DOHH2 (cell line): Measurements from ENCODE around the gene HACD2.

Experiments used
- EZH2phosphoT487 ChIP-seq: fragments of 200-600 bp; sonication (generic); IDR thresholded peaks from 2 replicates; pipeline ENCODE4 v1.6.1; 2017; ENCODE audit warnings: borderline replicate concordance, mild to moderate bottlenecking, antibody characterized with exemption, low read length, moderate library complexity, mixed read lengths
- TF ChIP-seq, protein P1 (sequence below): fragments of 200-600 bp; sonication (generic); IDR thresholded peaks from one replicate; pipeline ENCODE4 v1.5.1; 2014; ENCODE audit warnings: antibody characterized with exemption, mild to moderate bottlenecking, low read depth, low read length; ENCODE audit not compliant: poor library complexity, severe bottlenecking

DNA sequence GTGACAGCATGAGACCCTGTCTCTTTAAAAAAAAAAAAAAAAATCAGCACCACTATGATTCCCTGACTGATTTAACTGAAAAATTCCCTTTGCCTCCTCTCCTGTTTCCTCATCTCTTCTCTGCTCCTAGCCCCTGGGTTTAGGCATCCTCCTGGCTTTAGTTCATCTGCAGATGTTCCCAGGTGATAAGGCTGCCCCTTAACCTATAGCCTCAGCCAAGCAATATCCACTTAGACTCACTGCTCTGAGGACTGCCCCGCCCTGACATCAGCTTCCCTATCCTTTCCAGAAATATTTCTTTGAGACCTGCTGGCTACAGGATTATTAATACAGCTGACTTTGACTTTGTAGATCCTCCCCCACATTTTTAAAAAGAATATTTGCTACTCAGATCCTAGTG, 39.4 kb upstream of the HACD2 start:
- TF ChIP-seq, protein P1, sequence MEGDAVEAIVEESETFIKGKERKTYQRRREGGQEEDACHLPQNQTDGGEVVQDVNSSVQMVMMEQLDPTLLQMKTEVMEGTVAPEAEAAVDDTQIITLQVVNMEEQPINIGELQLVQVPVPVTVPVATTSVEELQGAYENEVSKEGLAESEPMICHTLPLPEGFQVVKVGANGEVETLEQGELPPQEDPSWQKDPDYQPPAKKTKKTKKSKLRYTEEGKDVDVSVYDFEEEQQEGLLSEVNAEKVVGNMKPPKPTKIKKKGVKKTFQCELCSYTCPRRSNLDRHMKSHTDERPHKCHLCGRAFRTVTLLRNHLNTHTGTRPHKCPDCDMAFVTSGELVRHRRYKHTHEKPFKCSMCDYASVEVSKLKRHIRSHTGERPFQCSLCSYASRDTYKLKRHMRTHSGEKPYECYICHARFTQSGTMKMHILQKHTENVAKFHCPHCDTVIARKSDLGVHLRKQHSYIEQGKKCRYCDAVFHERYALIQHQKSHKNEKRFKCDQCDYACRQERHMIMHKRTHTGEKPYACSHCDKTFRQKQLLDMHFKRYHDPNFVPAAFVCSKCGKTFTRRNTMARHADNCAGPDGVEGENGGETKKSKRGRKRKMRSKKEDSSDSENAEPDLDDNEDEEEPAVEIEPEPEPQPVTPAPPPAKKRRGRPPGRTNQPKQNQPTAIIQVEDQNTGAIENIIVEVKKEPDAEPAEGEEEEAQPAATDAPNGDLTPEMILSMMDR = no peak
- TF ChIP-seq EZH2phosphoT487 = no peak
